ENCODE data around the gene ALLC.

ALLC gene

DNA sequence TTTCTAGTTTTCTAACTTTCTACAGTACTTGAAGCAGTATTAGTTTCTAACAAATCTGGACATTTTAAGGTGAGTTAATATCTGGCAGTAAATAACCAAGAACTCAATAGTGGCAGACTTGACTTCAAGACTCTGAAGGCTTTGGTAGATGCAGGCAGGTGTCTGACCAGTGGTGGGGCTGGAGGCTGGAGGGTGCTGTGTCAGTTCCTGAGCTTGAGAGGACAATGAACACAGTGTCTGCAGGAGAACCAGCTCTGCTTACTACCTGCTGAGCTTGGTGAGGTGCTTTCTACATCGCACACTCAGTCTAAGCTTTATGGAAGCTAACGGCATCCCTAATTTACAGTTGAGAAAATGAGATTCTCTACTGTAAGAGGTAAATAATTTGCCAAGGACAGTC is 21.2 kb downstream of the ALLC start:
- H3K27ac ChIP-seq (ENCODE audit: low read depth, low read length): no peak overlapping the region

DNA sequence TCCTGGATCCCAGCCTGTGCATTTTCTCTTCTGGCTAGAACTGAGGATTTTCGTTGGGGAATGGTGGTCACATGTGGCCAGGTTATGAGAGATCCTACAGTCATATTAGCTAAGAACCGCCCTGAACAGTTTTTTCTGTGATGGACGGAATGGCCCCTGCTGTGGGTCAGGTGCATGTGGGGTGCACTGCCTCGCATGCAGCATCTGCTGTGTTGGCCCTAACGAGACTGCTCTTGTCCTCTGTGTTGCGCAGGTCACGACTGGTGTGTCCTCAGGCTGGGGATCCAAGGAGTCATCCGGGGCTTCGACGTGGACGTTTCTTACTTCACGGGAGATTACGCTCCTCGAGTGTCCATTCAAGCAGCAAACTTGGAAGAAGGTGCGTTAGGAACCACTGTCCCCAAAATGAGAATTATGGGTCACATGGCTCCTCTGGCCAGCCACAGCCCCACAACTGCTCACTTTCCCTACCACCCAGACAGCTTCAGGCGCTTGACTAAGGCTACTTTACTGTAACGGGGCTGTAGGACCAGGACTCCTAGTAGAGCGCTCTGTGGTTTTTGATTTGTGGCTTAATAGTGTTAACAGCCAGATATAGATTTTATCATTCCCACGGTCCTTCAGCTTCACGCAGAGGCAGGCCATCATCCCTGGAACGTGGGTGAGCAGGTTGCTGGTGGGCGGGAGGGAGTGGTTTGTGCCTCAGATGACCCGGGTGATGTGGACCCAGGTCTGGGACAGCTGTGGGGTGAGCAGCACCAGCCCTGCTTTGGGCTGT is 21.8 kb downstream of the ALLC start:
- Histone ChIP-seq H3K9me2 (replicated peaks; ENCODE audit: insufficient read depth, low read length) (no peaks in the 10 kb centered on the region), H3F3A (ENCODE audit: insufficient read depth) (no peaks in the 10 kb centered on the region), H3K27ac (ENCODE audit: low read depth, low read length) (no peak overlapping the region), H4K20me1 (ENCODE audit: low read depth, low read length) (no peaks in the 10 kb centered on the region), H3K79me2 (ENCODE audit: insufficient read depth, low read length) (no peaks in the 10 kb centered on the region), H3K9me3 (ENCODE audit: insufficient read depth, low read length) (no peaks in the 10 kb centered on the region), H3K4me2 (ENCODE audit: low read depth, low read length, poor library complexity, severe bottlenecking) (no peak overlapping the region), H3K27me3 (ENCODE audit: low read length) (no peaks in the 10 kb centered on the region), H3K36me3 (ENCODE audit: low read length) (no peaks in the 10 kb centered on the region), H3K4me3 (ENCODE audit: insufficient read depth, low read length, poor library complexity, severe bottlenecking) (no peak overlapping the region), H2AFZ (ENCODE audit: low read depth, low read length, severe bottlenecking) (no peak overlapping the region), H3K9ac (ENCODE audit: low read length) (no peak overlapping the region)
- TF ChIP-seq, protein P1, sequence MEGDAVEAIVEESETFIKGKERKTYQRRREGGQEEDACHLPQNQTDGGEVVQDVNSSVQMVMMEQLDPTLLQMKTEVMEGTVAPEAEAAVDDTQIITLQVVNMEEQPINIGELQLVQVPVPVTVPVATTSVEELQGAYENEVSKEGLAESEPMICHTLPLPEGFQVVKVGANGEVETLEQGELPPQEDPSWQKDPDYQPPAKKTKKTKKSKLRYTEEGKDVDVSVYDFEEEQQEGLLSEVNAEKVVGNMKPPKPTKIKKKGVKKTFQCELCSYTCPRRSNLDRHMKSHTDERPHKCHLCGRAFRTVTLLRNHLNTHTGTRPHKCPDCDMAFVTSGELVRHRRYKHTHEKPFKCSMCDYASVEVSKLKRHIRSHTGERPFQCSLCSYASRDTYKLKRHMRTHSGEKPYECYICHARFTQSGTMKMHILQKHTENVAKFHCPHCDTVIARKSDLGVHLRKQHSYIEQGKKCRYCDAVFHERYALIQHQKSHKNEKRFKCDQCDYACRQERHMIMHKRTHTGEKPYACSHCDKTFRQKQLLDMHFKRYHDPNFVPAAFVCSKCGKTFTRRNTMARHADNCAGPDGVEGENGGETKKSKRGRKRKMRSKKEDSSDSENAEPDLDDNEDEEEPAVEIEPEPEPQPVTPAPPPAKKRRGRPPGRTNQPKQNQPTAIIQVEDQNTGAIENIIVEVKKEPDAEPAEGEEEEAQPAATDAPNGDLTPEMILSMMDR (IDR thresholded peaks at IDR 0.05; ENCODE audit: insufficient read depth, low read length, poor library complexity, severe bottlenecking): no peak
- TF ChIP-seq EZH2phosphoT487 (conservative IDR thresholded peaks at IDR 0.05; ENCODE audit: low read length): no peak

More for the DNA sequence above, 21.2 kb downstream of the ALLC start:
- no peak overlapping the region for H3K4me3 ChIP-seq (ENCODE audit: insufficient read depth, low read length, poor library complexity, severe bottlenecking)
- H3K4me2 ChIP-seq (ENCODE audit: low read depth, low read length, poor library complexity, severe bottlenecking): no peak overlapping the region
- no peaks in the 10 kb centered on the region for H3K36me3 ChIP-seq (ENCODE audit: low read length)
- H3K27me3 ChIP-seq (ENCODE audit: low read length): no peaks in the 10 kb centered on the region
- no peak overlapping the region for H3K9ac ChIP-seq (ENCODE audit: low read length)
- no peaks in the 10 kb centered on the region for H3K79me2 ChIP-seq (ENCODE audit: insufficient read depth, low read length)
- no peaks in the 10 kb centered on the region for H4K20me1 ChIP-seq (ENCODE audit: low read depth, low read length)
- no peaks in the 10 kb centered on the region for H3K9me2 ChIP-seq (replicated peaks; ENCODE audit: insufficient read depth, low read length)
- no peaks in the 10 kb centered on the region for H3F3A ChIP-seq (ENCODE audit: insufficient read depth)
- TF ChIP-seq, protein P1 (IDR thresholded peaks at IDR 0.05; ENCODE audit: insufficient read depth, low read length, poor library complexity, severe bottlenecking): no peak
- TF ChIP-seq EZH2phosphoT487 (conservative IDR thresholded peaks at IDR 0.05; ENCODE audit: low read length): no peak
- H2AFZ ChIP-seq (ENCODE audit: low read depth, low read length, severe bottlenecking): no peak overlapping the region
- H3K9me3 ChIP-seq (ENCODE audit: insufficient read depth, low read length): no peaks in the 10 kb centered on the region

DNA sequence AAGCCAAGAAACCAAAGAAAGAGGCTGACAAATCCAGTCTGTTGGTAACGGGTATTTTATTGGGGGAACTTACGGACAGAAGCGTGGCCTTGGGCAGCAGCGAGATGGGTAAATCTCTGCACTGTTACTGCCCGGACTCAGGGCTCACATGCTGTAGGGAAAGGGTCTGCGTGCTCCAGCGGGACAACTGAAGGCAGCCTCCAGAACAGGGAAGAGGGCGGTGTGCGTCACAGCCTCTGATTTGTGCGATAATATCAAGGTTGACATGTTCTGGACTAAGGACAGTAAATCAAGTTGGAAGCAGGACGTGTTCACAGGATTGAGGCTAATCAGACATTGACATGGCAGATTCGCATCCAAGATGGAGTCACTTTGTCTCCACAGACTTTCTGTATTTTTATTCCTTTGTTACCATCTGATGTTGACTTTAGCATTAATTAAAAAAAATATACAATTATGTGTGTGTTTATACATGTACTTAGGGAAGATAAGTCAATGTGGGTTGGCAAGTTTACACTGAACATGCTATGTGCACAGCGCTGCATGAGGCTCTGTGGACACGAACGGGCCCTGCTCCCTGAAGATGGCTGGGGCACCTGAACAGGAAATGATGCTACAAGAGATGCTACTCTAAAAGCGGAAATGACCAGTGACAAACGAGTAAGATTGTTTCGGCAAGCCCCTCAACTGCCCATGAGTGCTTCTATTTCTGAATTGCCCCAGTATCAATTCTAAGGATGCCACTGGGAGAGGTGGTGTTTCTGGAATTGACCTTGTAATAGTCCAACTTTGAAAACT is 22.7 kb downstream of the ALLC start:
- Histone ChIP-seq H3K79me2 (ENCODE audit: insufficient read depth, low read length) (no peaks in the 10 kb centered on the region), H3K9ac (ENCODE audit: low read length) (no peak overlapping the region), H4K20me1 (ENCODE audit: low read depth, low read length) (no peaks in the 10 kb centered on the region), H3K9me3 (ENCODE audit: insufficient read depth, low read length) (no peaks in the 10 kb centered on the region), H3K4me2 (ENCODE audit: low read depth, low read length, poor library complexity, severe bottlenecking) (no peak overlapping the region), H3K4me3 (ENCODE audit: insufficient read depth, low read length, poor library complexity, severe bottlenecking) (no peak overlapping the region), H3K9me2 (replicated peaks; ENCODE audit: insufficient read depth, low read length) (no peaks in the 10 kb centered on the region), H3K27me3 (ENCODE audit: low read length) (no peaks in the 10 kb centered on the region), H3K27ac (ENCODE audit: low read depth, low read length) (no peak overlapping the region), H3K36me3 (ENCODE audit: low read length) (no peaks in the 10 kb centered on the region), H2AFZ (ENCODE audit: low read depth, low read length, severe bottlenecking) (no peak overlapping the region), H3F3A (ENCODE audit: insufficient read depth) (no peaks in the 10 kb centered on the region)
- TF ChIP-seq, protein P1 (IDR thresholded peaks at IDR 0.05; ENCODE audit: insufficient read depth, low read length, poor library complexity, severe bottlenecking): no peak
- no peak for TF ChIP-seq EZH2phosphoT487 (conservative IDR thresholded peaks at IDR 0.05; ENCODE audit: low read length)
